GM12865 (cell line): Measurements from ENCODE around the gene IGFLR1.

Experiments
- DNase-seq: peaks from one replicate; pipeline ENCODE4 v3.0.0; 2010; ENCODE audit warnings: low read depth
- H3K4me3 ChIP-seq: 2 replicates; pipeline ENCODE4 v1.5.1; 2011; ENCODE audit warnings: mild to moderate bottlenecking, low read depth, low read length, control low read depth
- TF ChIP-seq, protein P1 (sequence below): IDR thresholded peaks from 2 replicates; pipeline ENCODE4 v1.5.1; 2011; ENCODE audit warnings: low read length, control low read depth, low read depth, inconsistent platforms; ENCODE audit not compliant: insufficient read depth; ENCODE audit errors: missing control alignments

The IGFLR1 gene

DNA sequence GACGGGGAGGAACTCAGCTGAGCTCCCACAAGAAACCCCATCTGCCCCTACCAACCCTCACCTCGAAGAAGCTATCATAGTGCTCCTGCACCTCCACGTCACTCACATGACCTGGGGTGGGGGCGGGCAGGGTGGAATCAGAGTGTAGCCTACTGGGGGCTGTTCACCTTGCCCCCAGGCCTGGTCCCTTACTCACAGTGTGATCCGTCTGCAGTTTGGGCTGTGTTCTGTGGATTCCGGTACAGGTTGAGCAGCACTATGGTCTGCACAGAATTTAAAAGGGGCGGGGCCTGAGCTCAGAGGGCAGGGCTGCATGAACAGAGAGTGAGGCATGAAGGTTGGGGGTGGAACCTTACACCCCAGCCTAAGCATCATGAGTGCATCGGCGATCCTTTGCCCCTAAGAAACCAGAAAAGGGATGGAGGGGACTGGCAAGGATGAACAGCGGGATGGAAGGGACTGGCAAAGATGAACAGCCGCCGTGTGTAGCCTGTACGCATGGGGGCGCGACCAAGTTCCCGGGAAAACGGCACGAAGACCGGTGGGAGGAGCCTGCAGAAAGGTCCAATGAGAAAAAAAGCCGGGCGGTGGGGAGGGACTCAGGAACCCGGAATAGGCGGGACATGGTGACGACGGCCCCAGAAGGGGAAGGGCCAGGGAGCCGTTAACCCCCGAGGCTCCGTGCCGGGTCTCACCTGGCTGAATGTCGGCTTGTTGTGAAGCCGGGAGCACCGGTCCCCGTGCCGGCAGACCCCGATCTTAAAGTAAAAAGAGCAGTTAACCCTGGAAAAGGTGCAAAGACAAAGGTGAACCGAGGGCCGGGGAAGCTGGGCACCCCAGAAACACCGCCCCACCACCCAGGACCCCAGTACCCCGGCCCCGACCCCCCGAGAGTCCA is 2.4 kb upstream of the IGFLR1 start:
- TF ChIP-seq, protein P1, sequence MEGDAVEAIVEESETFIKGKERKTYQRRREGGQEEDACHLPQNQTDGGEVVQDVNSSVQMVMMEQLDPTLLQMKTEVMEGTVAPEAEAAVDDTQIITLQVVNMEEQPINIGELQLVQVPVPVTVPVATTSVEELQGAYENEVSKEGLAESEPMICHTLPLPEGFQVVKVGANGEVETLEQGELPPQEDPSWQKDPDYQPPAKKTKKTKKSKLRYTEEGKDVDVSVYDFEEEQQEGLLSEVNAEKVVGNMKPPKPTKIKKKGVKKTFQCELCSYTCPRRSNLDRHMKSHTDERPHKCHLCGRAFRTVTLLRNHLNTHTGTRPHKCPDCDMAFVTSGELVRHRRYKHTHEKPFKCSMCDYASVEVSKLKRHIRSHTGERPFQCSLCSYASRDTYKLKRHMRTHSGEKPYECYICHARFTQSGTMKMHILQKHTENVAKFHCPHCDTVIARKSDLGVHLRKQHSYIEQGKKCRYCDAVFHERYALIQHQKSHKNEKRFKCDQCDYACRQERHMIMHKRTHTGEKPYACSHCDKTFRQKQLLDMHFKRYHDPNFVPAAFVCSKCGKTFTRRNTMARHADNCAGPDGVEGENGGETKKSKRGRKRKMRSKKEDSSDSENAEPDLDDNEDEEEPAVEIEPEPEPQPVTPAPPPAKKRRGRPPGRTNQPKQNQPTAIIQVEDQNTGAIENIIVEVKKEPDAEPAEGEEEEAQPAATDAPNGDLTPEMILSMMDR: no peak
- H3K4me3 ChIP-seq: peak overlapping the region; percentile 90
- peak; percentile 96 for DNase-seq

DNA sequence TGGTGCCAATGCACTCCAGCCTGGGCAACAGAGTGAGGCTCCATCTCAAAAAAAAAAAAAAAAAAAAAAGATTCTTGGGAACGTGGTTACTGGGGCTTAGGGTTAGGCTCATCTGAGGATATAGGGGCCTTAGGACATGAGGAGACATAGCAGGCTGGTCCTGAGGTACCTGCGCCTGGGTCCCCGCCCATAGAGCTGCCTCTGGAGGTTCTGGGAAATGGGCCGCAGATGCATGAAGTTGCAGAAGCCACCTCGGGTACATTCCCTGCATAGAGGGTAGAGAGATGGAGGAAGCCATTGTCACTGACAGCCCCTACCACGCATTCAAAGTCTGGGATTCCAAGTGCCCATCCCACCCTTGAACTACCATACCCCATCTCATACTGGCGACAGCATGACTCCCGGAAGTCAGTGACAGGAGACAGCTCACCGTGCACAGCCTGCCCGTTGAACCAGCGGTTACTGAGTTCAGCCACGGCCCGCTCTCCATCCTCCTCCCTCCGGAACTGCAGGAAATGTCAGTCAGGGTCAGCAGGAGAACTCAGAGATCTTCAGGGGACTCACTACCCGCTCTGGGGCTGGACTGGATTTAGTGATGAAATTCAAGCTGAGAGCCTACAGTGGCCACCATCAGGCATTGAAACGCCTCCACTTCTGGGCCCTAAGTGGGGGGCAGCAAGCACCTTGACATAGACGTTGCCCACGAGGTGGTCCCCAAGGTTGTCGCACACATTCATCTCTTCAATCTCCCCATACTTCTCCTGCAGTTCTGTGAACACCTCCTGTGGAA is 1.6 kb upstream of the IGFLR1 start:
- peak overlapping the region; percentile 90 for H3K4me3 ChIP-seq
- no peak for DNase-seq
- TF ChIP-seq, protein P1: no peak

DNA sequence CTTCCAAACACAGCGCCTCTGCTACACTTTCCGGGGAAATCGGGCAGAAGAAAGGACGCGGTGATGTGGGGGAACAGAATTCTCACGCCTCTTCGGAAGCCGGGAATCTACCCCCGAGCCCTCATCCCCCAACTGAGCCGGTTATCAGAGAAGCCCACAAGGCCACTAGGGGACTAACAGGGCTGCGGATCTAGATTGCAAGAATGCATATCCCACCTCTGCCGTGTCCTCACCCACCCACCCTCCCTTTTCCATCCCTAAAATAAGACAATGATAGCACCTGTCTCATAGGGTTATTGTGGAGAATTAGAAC is 1.1 kb downstream of the IGFLR1 start:
- DNase-seq: no peak
- TF ChIP-seq, protein P1: no peak
- H3K4me3 ChIP-seq: peak overlapping the region; percentile 58

DNA sequence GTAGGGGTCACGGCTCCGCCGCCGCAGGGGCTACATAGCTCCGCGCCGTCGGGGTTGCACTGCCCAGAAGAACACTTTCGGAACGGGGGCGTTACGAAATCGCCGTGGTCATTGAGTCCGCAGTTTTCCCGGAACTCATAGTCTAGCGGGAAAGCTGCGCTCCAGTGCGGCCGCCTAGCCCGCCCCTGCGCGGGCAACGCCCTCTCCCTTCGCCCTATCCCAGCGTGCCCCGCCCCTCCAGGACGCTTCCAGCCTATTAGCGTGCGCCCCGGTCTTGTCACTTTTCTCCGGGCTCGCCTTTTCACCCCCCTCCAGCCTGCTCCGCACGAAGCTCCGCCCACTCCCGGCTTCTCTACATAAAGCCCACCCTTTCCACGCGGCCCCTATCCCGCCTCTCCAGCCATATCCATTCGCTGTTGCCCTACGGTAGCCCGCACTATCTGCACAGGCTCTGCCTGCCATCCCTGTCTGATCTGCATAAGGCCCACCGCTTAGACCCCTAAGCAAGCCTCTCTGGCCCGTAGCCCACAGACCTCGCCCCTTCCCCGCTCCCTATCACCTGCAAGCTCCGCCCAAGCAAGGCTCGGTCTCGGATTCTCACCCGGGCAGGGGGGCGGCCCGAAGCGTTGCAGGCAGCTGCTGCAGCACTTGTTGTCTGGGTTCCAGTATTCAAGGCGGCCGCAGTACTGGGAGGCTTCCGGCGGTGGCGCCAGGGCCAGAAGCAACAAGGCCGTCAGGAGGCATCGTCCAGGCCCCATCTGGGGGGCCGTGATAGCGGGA is 1.6 kb downstream of the IGFLR1 start:
- DNase-seq: peak; percentile 97
- TF ChIP-seq, protein P1: no peak
- H3K4me3 ChIP-seq: peak overlapping the region; percentile 58

DNA sequence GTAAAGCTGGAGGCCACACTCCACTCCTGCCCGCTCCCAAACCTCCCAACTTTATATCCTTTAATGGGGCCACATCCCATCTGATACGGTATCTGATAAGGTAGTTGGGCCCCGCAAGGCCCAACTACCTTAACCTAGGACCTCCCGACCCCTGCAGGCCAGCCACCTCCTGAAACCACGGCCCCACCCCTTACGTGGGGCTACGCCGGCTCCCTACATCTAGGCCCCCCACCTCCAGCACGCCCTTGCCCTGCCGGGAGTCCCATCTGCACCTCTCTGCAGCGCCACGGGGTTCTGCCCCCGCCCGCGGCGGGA is 2.2 kb downstream of the IGFLR1 start:
- peak overlapping the region; percentile 58 for H3K4me3 ChIP-seq
- DNase-seq: no peak
- TF ChIP-seq, protein P1: no peak

DNA sequence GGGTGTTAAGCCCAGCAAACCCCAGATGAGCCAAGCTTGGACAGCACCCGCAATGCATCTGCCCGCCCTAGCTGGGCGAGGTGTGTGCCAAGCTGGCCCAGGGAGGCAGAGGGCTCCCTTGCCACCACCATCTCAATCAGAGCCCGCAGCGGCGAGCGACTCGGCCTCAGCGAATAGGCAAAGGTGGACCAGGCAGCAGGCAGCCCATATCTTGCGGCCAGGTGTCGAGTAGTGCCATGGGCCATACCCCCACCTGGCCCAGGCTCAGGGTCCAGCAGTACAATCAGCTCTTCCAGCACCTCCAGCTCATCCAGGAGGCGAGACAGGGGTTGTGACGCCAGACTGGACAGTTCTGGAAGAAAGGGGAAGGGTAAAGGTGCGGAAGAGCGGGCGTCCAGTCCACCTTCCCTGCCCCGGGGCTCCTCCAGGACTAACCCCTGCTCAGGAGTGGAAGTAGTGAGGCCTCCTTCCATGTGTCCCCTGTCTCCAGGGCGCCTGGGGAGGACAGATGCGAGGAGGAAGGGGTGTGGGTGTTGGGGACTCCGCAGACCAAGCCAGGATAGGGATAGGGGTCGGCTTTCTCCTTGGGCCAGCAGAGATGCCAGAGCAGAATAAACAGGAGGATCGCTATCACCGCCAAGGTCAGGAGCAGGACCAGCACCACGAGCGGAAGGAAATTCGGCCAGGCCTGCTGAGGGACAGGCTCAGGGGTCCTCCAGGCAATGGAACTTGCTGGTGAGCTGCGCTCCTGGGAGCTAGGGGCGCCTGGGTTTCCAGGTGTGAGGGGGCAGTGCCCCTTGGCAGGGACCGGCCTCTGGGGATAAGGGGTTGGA is 2.8 kb downstream of the IGFLR1 start:
- H3K4me3 ChIP-seq: peak overlapping the region; percentile 58
- no peak for DNase-seq
- TF ChIP-seq, protein P1: no peak
